Peyer's patch (tissue), 4 donors: ENCODE results near the gene NFE2L1.

Experiments used
- POLR2A ChIP-seq, 2 donors: fragments of 450-650 bp; IDR thresholded peaks; one replicate each; pipeline ENCODE4 v1.5.1; 2017; ENCODE audit warnings: antibody characterized with exemption in 2 of 2, mild to moderate bottlenecking in 2 of 2, moderate library complexity in 2 of 2
- TF ChIP-seq, protein P1 (sequence below), 6 experiments: fragments of 450-650 bp in 4 of 6; fragments of 200-600 bp in 2 of 6; sonication (generic) in 1 of 6; IDR thresholded peaks; one replicate each; pipeline ENCODE4 v1.5.1; 2017 to 2019; ENCODE audit warnings: antibody characterized with exemption in 6 of 6, mild to moderate bottlenecking in 3 of 6, moderate library complexity in 1 of 6

DNA sequence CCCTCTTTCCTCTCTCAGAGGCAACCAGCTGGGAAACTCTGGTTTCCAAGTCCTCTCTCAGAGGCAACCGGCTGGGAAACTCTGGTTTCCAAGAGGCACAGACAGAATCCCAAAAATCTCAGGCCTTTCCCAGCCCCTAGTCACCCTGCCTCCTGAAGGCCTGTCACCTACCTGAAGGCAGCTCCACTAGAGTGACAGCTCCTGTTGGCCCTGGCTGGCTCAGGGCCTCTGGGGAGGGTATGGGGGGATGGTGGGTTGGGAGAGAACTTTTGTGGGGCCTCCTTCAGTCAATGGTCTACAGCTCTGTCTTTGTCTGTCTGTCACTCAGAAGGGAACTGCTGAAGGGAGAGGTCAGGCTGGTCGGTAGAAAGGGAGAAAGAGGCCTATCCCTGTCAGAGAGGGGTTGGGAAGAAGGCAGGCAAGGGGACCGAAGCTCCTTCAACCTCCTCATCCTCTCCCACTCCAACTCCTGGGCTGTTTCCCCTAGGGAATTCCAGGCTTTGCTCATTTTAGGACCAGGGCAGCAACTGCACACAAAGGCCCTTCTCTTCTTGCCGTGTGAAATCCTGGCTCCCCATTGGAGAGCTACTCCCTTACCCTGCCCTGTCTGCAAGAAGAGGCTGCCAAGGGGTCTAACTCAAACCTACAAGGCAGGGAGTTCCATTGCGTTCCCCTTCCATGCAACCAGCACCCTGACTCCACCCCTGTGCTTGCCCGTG, 34.1 kb upstream of the NFE2L1 start:
- TF ChIP-seq, protein P1, sequence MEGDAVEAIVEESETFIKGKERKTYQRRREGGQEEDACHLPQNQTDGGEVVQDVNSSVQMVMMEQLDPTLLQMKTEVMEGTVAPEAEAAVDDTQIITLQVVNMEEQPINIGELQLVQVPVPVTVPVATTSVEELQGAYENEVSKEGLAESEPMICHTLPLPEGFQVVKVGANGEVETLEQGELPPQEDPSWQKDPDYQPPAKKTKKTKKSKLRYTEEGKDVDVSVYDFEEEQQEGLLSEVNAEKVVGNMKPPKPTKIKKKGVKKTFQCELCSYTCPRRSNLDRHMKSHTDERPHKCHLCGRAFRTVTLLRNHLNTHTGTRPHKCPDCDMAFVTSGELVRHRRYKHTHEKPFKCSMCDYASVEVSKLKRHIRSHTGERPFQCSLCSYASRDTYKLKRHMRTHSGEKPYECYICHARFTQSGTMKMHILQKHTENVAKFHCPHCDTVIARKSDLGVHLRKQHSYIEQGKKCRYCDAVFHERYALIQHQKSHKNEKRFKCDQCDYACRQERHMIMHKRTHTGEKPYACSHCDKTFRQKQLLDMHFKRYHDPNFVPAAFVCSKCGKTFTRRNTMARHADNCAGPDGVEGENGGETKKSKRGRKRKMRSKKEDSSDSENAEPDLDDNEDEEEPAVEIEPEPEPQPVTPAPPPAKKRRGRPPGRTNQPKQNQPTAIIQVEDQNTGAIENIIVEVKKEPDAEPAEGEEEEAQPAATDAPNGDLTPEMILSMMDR (IDR thresholded peaks at IDR 0.05), result no peak
- no peak for TF ChIP-seq POLR2A (IDR thresholded peaks at IDR 0.05)
